Fibroblast of the aortic adventitia (primary cell): Measurements from ENCODE around the gene SPATA4. TPM values are rescaled to one million over a fixed set of nuclear protein-coding genes. Genes with fewer than 3 reads are reported as not detected.
A peak's percentile ranks its signal among the peaks of the same experiment; 100 is the strongest.

Source experiments
- DNase-seq: peaks from one replicate; pipeline ENCODE4 v3.0.0-alpha.2; 2010; ENCODE audit warnings: low read depth
- H3K4me3 ChIP-seq: 2 replicates; pipeline ENCODE4 v1.5.1; 2011; ENCODE audit warnings: low read depth, mild to moderate bottlenecking, control low read depth, low read length, moderate library complexity
- CTCF ChIP-seq: IDR thresholded peaks from 2 replicates; pipeline ENCODE4 v1.5.1; 2011; ENCODE audit warnings: mild to moderate bottlenecking, low read length, control low read depth, inconsistent platforms; ENCODE audit not compliant: insufficient read depth
- total RNA-seq: library from RNA; depleted of rRNA; stranded (reverse); fragments of >200 nt; gene quantifications from 2 replicates; pipeline ENCODE4 v1.2.3, GENCODE V29; 2012; ENCODE audit warnings: low replicate concordance

The SPATA4 gene
- total RNA-seq, 1 donor = 0.36 TPM

- peak; percentile 11 for DNase-seq
- no peak for TF ChIP-seq CTCF
- no peak overlapping the region for H3K4me3 ChIP-seq
Observed at GRCh38 chr4:176186671-176187395, 8.6 kb downstream of the SPATA4 start.

- no peak overlapping the region for H3K4me3 ChIP-seq
- DNase-seq = no peak
- no peak for TF ChIP-seq CTCF
Observed at GRCh38 chr4:176186067-176186466, 9.3 kb downstream of the SPATA4 start.

DNA sequence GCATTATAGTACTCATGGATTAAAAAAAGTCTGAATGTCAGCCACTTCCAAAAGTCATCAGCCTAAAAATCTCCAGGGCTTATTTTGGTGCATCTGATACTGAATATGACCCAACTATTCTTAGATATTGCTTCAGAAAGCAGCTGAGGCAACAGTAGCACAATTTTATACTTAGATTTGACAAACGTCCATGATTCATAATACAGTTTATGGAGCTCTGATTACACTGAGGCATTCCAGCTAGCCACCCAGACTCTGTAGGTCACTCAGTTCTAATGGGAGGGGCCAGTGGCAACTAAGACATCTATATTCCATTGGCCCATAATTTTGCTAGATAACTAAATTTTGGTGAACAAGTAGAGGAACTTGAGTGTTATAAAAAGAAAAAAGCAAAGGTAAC is 10.3 kb downstream of the SPATA4 start:
- DNase-seq = peak; percentile 79
- H3K4me3 ChIP-seq = no peak overlapping the region
- no peak for TF ChIP-seq CTCF

GRCh38 chr4:176163041-176163440 is 32.3 kb downstream of the SPATA4 start:
- DNase-seq = no peak
- H3K4me3 ChIP-seq = no peak overlapping the region
- TF ChIP-seq CTCF = no peak

- DNase-seq = peak; percentile 76
- no peak for TF ChIP-seq CTCF
- H3K4me3 ChIP-seq = no peak overlapping the region
Observed at GRCh38 chr4:176156656-176157055, 38.7 kb downstream of the SPATA4 start.

- TF ChIP-seq CTCF = no peak
- DNase-seq = no peak
- no peak overlapping the region for H3K4me3 ChIP-seq
Observed at GRCh38 chr4:176153124-176153523, 42.3 kb downstream of the SPATA4 start.

DNA sequence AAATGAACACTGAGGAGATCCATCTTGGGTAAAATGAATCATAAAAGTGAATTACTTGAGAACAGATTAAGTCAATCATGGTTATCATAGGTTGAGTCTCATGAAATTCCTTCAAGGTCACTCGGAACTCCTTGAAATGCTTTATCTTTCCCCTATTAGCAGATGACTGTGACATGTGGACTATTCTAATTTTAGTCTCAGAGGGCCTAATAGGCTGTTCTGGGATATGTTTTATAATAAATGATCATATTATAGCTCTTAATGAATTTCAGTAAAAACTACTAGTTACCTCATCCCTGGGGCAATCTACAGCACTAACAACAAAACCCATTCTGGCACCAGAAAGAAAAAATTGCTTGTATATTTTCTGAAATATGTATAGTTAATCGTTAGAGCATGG is 44.7 kb downstream of the SPATA4 start:
- no peak for TF ChIP-seq CTCF
- no peak for DNase-seq
- no peak overlapping the region for H3K4me3 ChIP-seq
